ENCODE measurements around the gene PLB1. TPM values are rescaled to one million over a fixed set of nuclear protein-coding genes. Genes with fewer than 3 reads are reported as not detected.

The PLB1 gene
- total RNA-seq, 1 donor, result 9.2 TPM

GRCh38 chr2:28628506-28628905, 132.6 kb downstream of the PLB1 start:
- no peaks in the 10 kb centered on the region for H3K27me3 ChIP-seq (ENCODE audit: insufficient read depth, low read length)
- no peak overlapping the region for H3K4me3 ChIP-seq (ENCODE audit: low read length)
- H3K4me1 ChIP-seq (ENCODE audit: insufficient read depth, low read length), result peaks cover 20% of the 10 kb centered on the region
- no peaks in the 10 kb centered on the region for H3K9me3 ChIP-seq (ENCODE audit: low read depth, low read length)

- Histone ChIP-seq H3K4me1 (ENCODE audit: insufficient read depth, low read length) (peaks cover 18% of the 10 kb centered on the region), H3K4me3 (ENCODE audit: low read length) (no peak overlapping the region), H3K9me3 (ENCODE audit: low read depth, low read length) (no peaks in the 10 kb centered on the region), H3K27me3 (ENCODE audit: insufficient read depth, low read length) (no peaks in the 10 kb centered on the region)
Observed at GRCh38 chr2:28628987-28629386, 133.1 kb downstream of the PLB1 start.

- peaks cover 10% of the 10 kb centered on the region for H3K4me1 ChIP-seq (ENCODE audit: insufficient read depth, low read length)
- H3K27me3 ChIP-seq (ENCODE audit: insufficient read depth, low read length), result no peaks in the 10 kb centered on the region
- no peak overlapping the region for H3K4me3 ChIP-seq (ENCODE audit: low read length)
- no peaks in the 10 kb centered on the region for H3K9me3 ChIP-seq (ENCODE audit: low read depth, low read length)
Observed at GRCh38 chr2:28629910-28630309, 134.1 kb downstream of the PLB1 start.

- no peaks in the 10 kb centered on the region for H3K27me3 ChIP-seq (ENCODE audit: insufficient read depth, low read length)
- H3K4me1 ChIP-seq (ENCODE audit: insufficient read depth, low read length), result peaks cover 6% of the 10 kb centered on the region
- no peaks in the 10 kb centered on the region for H3K9me3 ChIP-seq (ENCODE audit: low read depth, low read length)
- no peak overlapping the region for H3K4me3 ChIP-seq (ENCODE audit: low read length)
Observed at GRCh38 chr2:28630341-28630740, 134.5 kb downstream of the PLB1 start.

GRCh38 chr2:28631514-28632206, 135.8 kb downstream of the PLB1 start:
- Histone ChIP-seq H3K27me3 (ENCODE audit: insufficient read depth, low read length) (no peaks in the 10 kb centered on the region), H3K4me3 (ENCODE audit: low read length) (no peak overlapping the region), H3K9me3 (ENCODE audit: low read depth, low read length) (no peaks in the 10 kb centered on the region), H3K4me1 (ENCODE audit: insufficient read depth, low read length) (no peaks in the 10 kb centered on the region)

- Histone ChIP-seq H3K27me3 (ENCODE audit: insufficient read depth, low read length) (no peaks in the 10 kb centered on the region), H3K4me1 (ENCODE audit: insufficient read depth, low read length) (no peaks in the 10 kb centered on the region), H3K4me3 (ENCODE audit: low read length) (no peak overlapping the region), H3K9me3 (ENCODE audit: low read depth, low read length) (no peaks in the 10 kb centered on the region)
Observed at GRCh38 chr2:28632791-28633190, 136.9 kb downstream of the PLB1 start.

- Histone ChIP-seq H3K4me3 (ENCODE audit: low read length) (no peak overlapping the region), H3K4me1 (ENCODE audit: insufficient read depth, low read length) (no peaks in the 10 kb centered on the region), H3K27me3 (ENCODE audit: insufficient read depth, low read length) (no peaks in the 10 kb centered on the region), H3K9me3 (ENCODE audit: low read depth, low read length) (no peaks in the 10 kb centered on the region)
Observed at GRCh38 chr2:28633204-28633603, 137.3 kb downstream of the PLB1 start.

- H3K4me3 ChIP-seq (ENCODE audit: low read length), result no peak overlapping the region
- H3K27me3 ChIP-seq (ENCODE audit: insufficient read depth, low read length), result no peaks in the 10 kb centered on the region
- no peaks in the 10 kb centered on the region for H3K9me3 ChIP-seq (ENCODE audit: low read depth, low read length)
- no peaks in the 10 kb centered on the region for H3K4me1 ChIP-seq (ENCODE audit: insufficient read depth, low read length)
Observed at GRCh38 chr2:28633746-28634145, 137.9 kb downstream of the PLB1 start.

- Histone ChIP-seq H3K9me3 (ENCODE audit: low read depth, low read length) (no peaks in the 10 kb centered on the region), H3K4me3 (ENCODE audit: low read length) (no peak overlapping the region), H3K4me1 (ENCODE audit: insufficient read depth, low read length) (no peaks in the 10 kb centered on the region), H3K27me3 (ENCODE audit: insufficient read depth, low read length) (no peaks in the 10 kb centered on the region)
Observed at GRCh38 chr2:28635191-28635611, 139.3 kb downstream of the PLB1 start.

- Histone ChIP-seq H3K9me3 (ENCODE audit: low read depth, low read length) (no peaks in the 10 kb centered on the region), H3K27me3 (ENCODE audit: insufficient read depth, low read length) (no peaks in the 10 kb centered on the region), H3K4me1 (ENCODE audit: insufficient read depth, low read length) (no peaks in the 10 kb centered on the region), H3K4me3 (ENCODE audit: low read length) (no peak overlapping the region)
Observed at GRCh38 chr2:28636491-28636890, 140.6 kb downstream of the PLB1 start.

- Histone ChIP-seq H3K9me3 (ENCODE audit: low read depth, low read length) (no peaks in the 10 kb centered on the region), H3K4me3 (ENCODE audit: low read length) (no peak overlapping the region), H3K4me1 (ENCODE audit: insufficient read depth, low read length) (no peaks in the 10 kb centered on the region), H3K27me3 (ENCODE audit: insufficient read depth, low read length) (no peaks in the 10 kb centered on the region)
Observed at GRCh38 chr2:28637066-28638047, 141.5 kb downstream of the PLB1 start.

- Histone ChIP-seq H3K27me3 (ENCODE audit: insufficient read depth, low read length) (no peaks in the 10 kb centered on the region), H3K4me3 (ENCODE audit: low read length) (no peak overlapping the region), H3K4me1 (ENCODE audit: insufficient read depth, low read length) (no peaks in the 10 kb centered on the region), H3K9me3 (ENCODE audit: low read depth, low read length) (no peaks in the 10 kb centered on the region)
Observed at GRCh38 chr2:28638102-28638501, 142.2 kb downstream of the PLB1 start.

GRCh38 chr2:28639092-28639691, 143.3 kb downstream of the PLB1 start:
- no peaks in the 10 kb centered on the region for H3K9me3 ChIP-seq (ENCODE audit: low read depth, low read length)
- H3K27me3 ChIP-seq (ENCODE audit: insufficient read depth, low read length), result no peaks in the 10 kb centered on the region
- no peaks in the 10 kb centered on the region for H3K4me1 ChIP-seq (ENCODE audit: insufficient read depth, low read length)
- no peak overlapping the region for H3K4me3 ChIP-seq (ENCODE audit: low read length)

- Histone ChIP-seq H3K4me1 (ENCODE audit: insufficient read depth, low read length) (no peaks in the 10 kb centered on the region), H3K9me3 (ENCODE audit: low read depth, low read length) (no peaks in the 10 kb centered on the region), H3K4me3 (ENCODE audit: low read length) (no peak overlapping the region), H3K27me3 (ENCODE audit: insufficient read depth, low read length) (no peaks in the 10 kb centered on the region)
Observed at GRCh38 chr2:28639836-28640235, 144.0 kb downstream of the PLB1 start.

- no peaks in the 10 kb centered on the region for H3K27me3 ChIP-seq (ENCODE audit: insufficient read depth, low read length)
- H3K9me3 ChIP-seq (ENCODE audit: low read depth, low read length), result no peaks in the 10 kb centered on the region
- no peaks in the 10 kb centered on the region for H3K4me1 ChIP-seq (ENCODE audit: insufficient read depth, low read length)
- no peak overlapping the region for H3K4me3 ChIP-seq (ENCODE audit: low read length)
Observed at GRCh38 chr2:28640260-28640907, 144.5 kb downstream of the PLB1 start.

Data from mononuclear cell (primary cell).